ENCODE data around the gene UXT.
"Not testable (repeated sequence)": the region's sequence is repeated elsewhere in the genome, so short reads cannot be mapped to it uniquely, and the experiment has no call there.

The UXT gene

GRCh38 chrX:47658684-47659420, at the start of gene UXT:
UXT (minus strand) TSS chrX:47659180; CDS start chrX:47658927, 253 bp downstream.
- DNase-seq (ENCODE audit: low read depth) = peak; percentile 86

GRCh38 chrX:47707031-47707780, 48.2 kb upstream of the UXT start:
- DNase-seq (ENCODE audit: low read depth) = no peak

- no peak for DNase-seq (ENCODE audit: low read depth)
These were observed 47.6 kb upstream of the UXT start for GRCh38 chrX:47706575-47706974.

- no peak for DNase-seq (ENCODE audit: low read depth)
These were observed 45.8 kb upstream of the UXT start for GRCh38 chrX:47704736-47705135.

GRCh38 chrX:47697181-47697580, 38.2 kb upstream of the UXT start:
- DNase-seq (ENCODE audit: low read depth) = no peak

GRCh38 chrX:47690175-47690574, 31.2 kb upstream of the UXT start:
- no peak for DNase-seq (ENCODE audit: low read depth)

- DNase-seq (ENCODE audit: low read depth) = no peak
These were observed 28.3 kb upstream of the UXT start for GRCh38 chrX:47687263-47687662.

GRCh38 chrX:47683829-47684205, 24.8 kb upstream of the UXT start:
- DNase-seq (ENCODE audit: low read depth) = no peak

GRCh38 chrX:47683184-47683828, 24.3 kb upstream of the UXT start:
- DNase-seq (ENCODE audit: low read depth) = no peak

GRCh38 chrX:47675959-47676859, 17.2 kb upstream of the UXT start:
- not testable (repeated sequence) for DNase-seq (ENCODE audit: low read depth)

- DNase-seq (ENCODE audit: low read depth) = no peak
These were observed 15.8 kb upstream of the UXT start for GRCh38 chrX:47674776-47675175.

- DNase-seq (ENCODE audit: low read depth) = not testable (repeated sequence)
These were observed 6.8 kb upstream of the UXT start for GRCh38 chrX:47665797-47666196.

GRCh38 chrX:47664737-47665136, 5.8 kb upstream of the UXT start:
- no peak for DNase-seq (ENCODE audit: low read depth)

GRCh38 chrX:47662144-47662657, 3.2 kb upstream of the UXT start:
- no peak for DNase-seq (ENCODE audit: low read depth)

- DNase-seq (ENCODE audit: low read depth) = no peak
These were observed 2.6 kb upstream of the UXT start for GRCh38 chrX:47661539-47661938.

GRCh38 chrX:47659421-47659726, 394 bp upstream of the UXT start:
- no peak for DNase-seq (ENCODE audit: low read depth)

GRCh38 chrX:47658301-47658683, 688 bp downstream of the UXT start:
- no peak for DNase-seq (ENCODE audit: low read depth)

- no peak for DNase-seq (ENCODE audit: low read depth)
These were observed 7.7 kb downstream of the UXT start for GRCh38 chrX:47651043-47651905.

GRCh38 chrX:47650164-47651042, 8.6 kb downstream of the UXT start, which contains the start of gene ELK1:
ELK1 (minus strand) TSS chrX:47650563; CDS start chrX:47641441, 9,122 bp downstream.
- DNase-seq (ENCODE audit: low read depth) = peak; percentile 86

GRCh38 chrX:47649781-47650163, 9.2 kb downstream of the UXT start:
- no peak for DNase-seq (ENCODE audit: low read depth)
